ENCODE results near the gene EGLN2.
"Not testable (repeated sequence)": the region's sequence is repeated elsewhere in the genome, so short reads cannot be mapped to it uniquely, and the experiment has no call there.

GRCh38 chr19:40812571-40812970 is 13.6 kb downstream of the EGLN2 start:
- TF ChIP-seq, protein P1, sequence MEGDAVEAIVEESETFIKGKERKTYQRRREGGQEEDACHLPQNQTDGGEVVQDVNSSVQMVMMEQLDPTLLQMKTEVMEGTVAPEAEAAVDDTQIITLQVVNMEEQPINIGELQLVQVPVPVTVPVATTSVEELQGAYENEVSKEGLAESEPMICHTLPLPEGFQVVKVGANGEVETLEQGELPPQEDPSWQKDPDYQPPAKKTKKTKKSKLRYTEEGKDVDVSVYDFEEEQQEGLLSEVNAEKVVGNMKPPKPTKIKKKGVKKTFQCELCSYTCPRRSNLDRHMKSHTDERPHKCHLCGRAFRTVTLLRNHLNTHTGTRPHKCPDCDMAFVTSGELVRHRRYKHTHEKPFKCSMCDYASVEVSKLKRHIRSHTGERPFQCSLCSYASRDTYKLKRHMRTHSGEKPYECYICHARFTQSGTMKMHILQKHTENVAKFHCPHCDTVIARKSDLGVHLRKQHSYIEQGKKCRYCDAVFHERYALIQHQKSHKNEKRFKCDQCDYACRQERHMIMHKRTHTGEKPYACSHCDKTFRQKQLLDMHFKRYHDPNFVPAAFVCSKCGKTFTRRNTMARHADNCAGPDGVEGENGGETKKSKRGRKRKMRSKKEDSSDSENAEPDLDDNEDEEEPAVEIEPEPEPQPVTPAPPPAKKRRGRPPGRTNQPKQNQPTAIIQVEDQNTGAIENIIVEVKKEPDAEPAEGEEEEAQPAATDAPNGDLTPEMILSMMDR (IDR thresholded peaks at IDR 0.05): not testable (repeated sequence)
- not testable (repeated sequence) for TF ChIP-seq ZFX (IDR thresholded peaks at IDR 0.05; ENCODE audit: borderline replicate concordance)
